Parathyroid adenoma (tissue), 2 donors: ENCODE measurements around the gene KLHL3.
"Not testable (repeated sequence)": the region's sequence is repeated elsewhere in the genome, so short reads cannot be mapped to it uniquely, and the experiment has no call there.

Experiments
- H2AFZ ChIP-seq: fragments of 300-600 bp; sonication (generic); one replicate; pipeline ENCODE4 v1.7.0; 2017; ENCODE audit warnings: antibody characterized with exemption, mild to moderate bottlenecking
- H3K27ac ChIP-seq: fragments of 300-600 bp; sonication (generic); one replicate; pipeline ENCODE4 v1.7.0; 2017
- H3K27me3 ChIP-seq: fragments of 300-600 bp; sonication (generic); one replicate; pipeline ENCODE4 v1.7.0; 2017; ENCODE audit warnings: low read length; ENCODE audit not compliant: control insufficient read depth, insufficient read depth
- H3K36me3 ChIP-seq: fragments of 300-600 bp; sonication (generic); one replicate; pipeline ENCODE4 v1.7.0; 2017; ENCODE audit warnings: low read length; ENCODE audit not compliant: control insufficient read depth, insufficient read depth
- H3K4me1 ChIP-seq: fragments of 300-600 bp; sonication (generic); one replicate; pipeline ENCODE4 v1.7.0; 2017; ENCODE audit warnings: control low read depth
- H3K4me2 ChIP-seq: fragments of 300-600 bp; sonication (generic); one replicate; pipeline ENCODE4 v1.7.0; 2017; ENCODE audit warnings: low read length
- H3K4me3 ChIP-seq: fragments of 300-600 bp; sonication (generic); one replicate; pipeline ENCODE4 v1.7.0; 2017; ENCODE audit warnings: low read depth, low read length
- H3K79me2 ChIP-seq: fragments of 300-600 bp; sonication (generic); one replicate; pipeline ENCODE4 v1.7.0; 2017; ENCODE audit warnings: control low read depth
- H3K9ac ChIP-seq: fragments of 300-600 bp; sonication (generic); one replicate; pipeline ENCODE4 v1.7.0; 2017; ENCODE audit warnings: mild to moderate bottlenecking
- H3K9me3 ChIP-seq: fragments of 300-600 bp; sonication (generic); one replicate; pipeline ENCODE4 v1.7.0; 2017; ENCODE audit warnings: low read length; ENCODE audit not compliant: control insufficient read depth
- TF ChIP-seq, protein P1 (sequence below): fragments of 300-600 bp; sonication (generic); IDR thresholded peaks from one replicate; pipeline ENCODE4 v1.7.0; 2017; ENCODE audit warnings: antibody characterized with exemption, mild to moderate bottlenecking
- donor health status: primary hyperparathyroidism.

Gene KLHL3, protein sequence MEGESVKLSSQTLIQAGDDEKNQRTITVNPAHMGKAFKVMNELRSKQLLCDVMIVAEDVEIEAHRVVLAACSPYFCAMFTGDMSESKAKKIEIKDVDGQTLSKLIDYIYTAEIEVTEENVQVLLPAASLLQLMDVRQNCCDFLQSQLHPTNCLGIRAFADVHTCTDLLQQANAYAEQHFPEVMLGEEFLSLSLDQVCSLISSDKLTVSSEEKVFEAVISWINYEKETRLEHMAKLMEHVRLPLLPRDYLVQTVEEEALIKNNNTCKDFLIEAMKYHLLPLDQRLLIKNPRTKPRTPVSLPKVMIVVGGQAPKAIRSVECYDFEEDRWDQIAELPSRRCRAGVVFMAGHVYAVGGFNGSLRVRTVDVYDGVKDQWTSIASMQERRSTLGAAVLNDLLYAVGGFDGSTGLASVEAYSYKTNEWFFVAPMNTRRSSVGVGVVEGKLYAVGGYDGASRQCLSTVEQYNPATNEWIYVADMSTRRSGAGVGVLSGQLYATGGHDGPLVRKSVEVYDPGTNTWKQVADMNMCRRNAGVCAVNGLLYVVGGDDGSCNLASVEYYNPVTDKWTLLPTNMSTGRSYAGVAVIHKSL

DNA sequence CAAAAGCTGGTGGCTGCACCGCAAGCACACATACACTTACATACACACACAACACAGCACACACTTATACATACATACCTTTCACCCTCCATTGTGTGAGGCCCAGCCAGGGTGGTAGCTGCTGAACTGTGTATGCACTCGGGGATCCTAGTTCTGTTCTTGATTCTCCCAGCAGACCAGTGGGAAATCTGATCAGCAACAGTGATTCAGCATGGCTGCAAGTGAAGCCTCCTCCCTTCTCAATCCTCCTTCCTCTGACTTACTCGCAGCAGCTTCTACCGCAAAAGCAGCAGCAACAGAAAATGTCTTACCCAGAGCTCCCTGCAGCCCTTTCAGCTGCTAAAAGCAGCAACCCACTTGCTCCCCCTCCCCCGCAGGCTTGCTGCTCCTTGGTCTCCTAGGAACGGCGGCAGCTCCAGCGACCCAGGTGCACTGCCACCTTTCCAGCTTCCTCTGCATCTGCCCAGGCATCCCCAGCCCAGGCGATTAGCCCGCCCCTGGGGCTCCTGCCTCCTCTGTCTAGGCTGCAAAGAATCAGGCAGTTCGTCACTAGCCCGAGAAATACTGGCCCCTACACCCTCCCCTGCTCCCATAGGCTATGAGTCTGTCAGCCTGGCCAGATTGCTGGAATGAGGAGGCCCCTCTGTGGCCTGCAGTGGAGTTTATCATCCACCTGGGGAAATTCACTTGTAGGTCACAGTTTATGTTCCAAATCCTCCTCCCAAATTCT, at the start of gene KLHL3:
KLHL3 (minus strand) TSS at position 535 of the 730 bp plus-strand sequence; CDS start at position 92, 443 bp downstream.
- Histone ChIP-seq H3K27me3 (no peaks in the 10 kb centered on the region), H3K9ac (no peak within 1 kb of the TSS), H3K4me3 (peak within 1 kb of the TSS; percentile 28), H3K36me3 (no peaks in the 10 kb centered on the region), H3K9me3 (no peaks in the 10 kb centered on the region), H3K4me1 (peaks cover 21% of the 10 kb centered on the region), H3K4me2 (peak within 1 kb of the TSS; percentile 29), H3K27ac (peak within 1 kb of the TSS; percentile 41), H2AFZ (peak within 1 kb of the TSS; percentile 78), H3K79me2 (no peaks in the 10 kb centered on the region)
- TF ChIP-seq, protein P1, sequence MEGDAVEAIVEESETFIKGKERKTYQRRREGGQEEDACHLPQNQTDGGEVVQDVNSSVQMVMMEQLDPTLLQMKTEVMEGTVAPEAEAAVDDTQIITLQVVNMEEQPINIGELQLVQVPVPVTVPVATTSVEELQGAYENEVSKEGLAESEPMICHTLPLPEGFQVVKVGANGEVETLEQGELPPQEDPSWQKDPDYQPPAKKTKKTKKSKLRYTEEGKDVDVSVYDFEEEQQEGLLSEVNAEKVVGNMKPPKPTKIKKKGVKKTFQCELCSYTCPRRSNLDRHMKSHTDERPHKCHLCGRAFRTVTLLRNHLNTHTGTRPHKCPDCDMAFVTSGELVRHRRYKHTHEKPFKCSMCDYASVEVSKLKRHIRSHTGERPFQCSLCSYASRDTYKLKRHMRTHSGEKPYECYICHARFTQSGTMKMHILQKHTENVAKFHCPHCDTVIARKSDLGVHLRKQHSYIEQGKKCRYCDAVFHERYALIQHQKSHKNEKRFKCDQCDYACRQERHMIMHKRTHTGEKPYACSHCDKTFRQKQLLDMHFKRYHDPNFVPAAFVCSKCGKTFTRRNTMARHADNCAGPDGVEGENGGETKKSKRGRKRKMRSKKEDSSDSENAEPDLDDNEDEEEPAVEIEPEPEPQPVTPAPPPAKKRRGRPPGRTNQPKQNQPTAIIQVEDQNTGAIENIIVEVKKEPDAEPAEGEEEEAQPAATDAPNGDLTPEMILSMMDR: peak; percentile 14

DNA sequence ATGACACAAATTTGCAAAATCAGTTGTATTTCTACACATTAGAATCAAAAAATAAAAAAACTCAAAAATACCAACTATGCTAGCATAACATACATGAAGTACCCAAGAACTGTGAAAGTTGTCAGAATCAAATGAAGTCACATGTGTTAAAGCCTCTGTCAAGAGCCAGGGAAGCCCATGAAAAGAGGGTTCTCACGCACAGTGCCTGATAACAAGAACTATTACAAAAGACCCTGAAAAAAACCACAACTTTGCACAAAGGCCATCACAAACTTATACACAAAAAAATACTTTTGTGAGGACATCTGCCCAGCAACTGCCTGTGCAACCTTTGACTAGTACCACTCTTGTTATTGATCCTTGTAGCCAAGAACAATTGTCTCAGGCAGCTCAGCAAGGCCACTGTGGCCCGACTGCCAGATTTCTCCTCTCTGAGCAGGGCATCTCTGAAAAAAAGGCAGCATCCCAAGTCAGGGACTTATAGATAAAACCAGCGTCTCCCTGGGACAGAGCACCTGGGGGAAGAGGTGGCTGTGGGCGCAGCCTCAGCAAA, 47.2 kb upstream of the KLHL3 start:
- Histone ChIP-seq H2AFZ (peak overlapping the region; percentile 56), H3K4me1 (no peaks in the 10 kb centered on the region), H3K4me2 (no peak overlapping the region), H3K36me3 (no peaks in the 10 kb centered on the region), H3K79me2 (no peaks in the 10 kb centered on the region), H3K27ac (no peak overlapping the region), H3K9ac (no peak overlapping the region), H3K9me3 (no peaks in the 10 kb centered on the region), H3K27me3 (no peaks in the 10 kb centered on the region), H3K4me3 (no peak overlapping the region)
- TF ChIP-seq, protein P1: no peak

DNA sequence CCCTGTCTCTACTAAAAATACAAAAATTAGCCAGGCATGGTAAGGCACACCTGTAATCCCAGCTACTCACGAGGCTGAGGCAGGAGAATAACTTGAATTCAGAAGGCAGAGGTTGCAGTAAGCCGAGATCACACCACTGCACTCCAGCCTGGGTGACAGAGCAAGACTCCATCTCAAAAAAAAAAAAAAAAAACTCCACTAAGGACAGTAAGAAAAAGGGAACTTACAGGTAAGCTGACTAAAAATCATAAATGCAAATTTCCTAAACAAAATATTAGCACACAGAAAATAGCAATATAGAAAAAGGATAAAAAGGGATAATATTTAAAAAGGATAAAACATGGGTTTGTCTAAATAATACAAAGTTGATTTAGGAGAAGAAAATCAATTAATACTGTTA, 46.2 kb upstream of the KLHL3 start:
- Histone ChIP-seq H2AFZ (no peak overlapping the region), H3K79me2 (no peaks in the 10 kb centered on the region), H3K9ac (no peak overlapping the region), H3K4me3 (no peak overlapping the region), H3K4me1 (no peaks in the 10 kb centered on the region), H3K27me3 (no peaks in the 10 kb centered on the region), H3K36me3 (no peaks in the 10 kb centered on the region), H3K9me3 (no peaks in the 10 kb centered on the region), H3K4me2 (no peak overlapping the region), H3K27ac (no peak overlapping the region)
- TF ChIP-seq, protein P1: no peak

DNA sequence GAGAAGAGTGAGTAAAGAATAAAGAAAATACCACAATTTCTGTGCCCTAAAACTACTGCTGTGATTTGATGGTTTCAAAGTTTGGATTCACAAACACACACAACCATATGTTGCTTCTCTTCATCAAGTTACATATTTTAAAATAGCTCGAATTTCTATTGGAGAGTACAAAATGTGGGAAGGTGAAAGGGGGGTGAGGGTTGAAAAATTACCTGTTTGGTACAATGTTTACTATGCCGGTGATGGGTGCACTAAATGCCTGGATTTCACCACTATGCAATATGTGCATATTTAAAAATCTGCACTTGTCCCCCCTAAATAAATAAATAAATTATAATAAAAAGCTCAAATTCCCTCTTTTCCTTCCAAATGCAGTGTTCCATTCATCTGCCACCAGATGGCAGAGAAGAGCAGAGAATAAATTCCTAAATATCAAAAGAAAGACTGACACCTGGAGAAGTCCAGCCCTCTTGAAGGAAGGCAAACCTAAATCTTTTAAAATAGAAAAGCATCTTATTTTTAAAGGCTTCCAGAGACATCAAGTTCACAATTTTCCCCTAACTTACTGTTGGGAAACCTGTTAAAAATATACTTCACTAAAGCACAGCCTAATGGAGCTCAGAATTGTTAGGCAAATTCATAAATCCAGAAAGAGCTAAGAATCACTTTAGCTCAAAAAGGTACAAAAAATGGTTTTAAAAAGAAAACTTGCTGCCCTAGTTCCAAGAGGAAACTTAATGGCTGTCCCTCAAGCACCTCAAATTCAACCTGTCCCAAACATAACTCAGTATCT, 43.1 kb upstream of the KLHL3 start:
- H3K9ac ChIP-seq: no peak overlapping the region
- H2AFZ ChIP-seq: peak overlapping the region; percentile 47
- no peaks in the 10 kb centered on the region for H3K36me3 ChIP-seq
- TF ChIP-seq, protein P1: peak; percentile 90
- H3K4me3 ChIP-seq: no peak overlapping the region
- no peak overlapping the region for H3K4me2 ChIP-seq
- no peaks in the 10 kb centered on the region for H3K27me3 ChIP-seq
- no peaks in the 10 kb centered on the region for H3K79me2 ChIP-seq
- no peak overlapping the region for H3K27ac ChIP-seq
- H3K9me3 ChIP-seq: no peaks in the 10 kb centered on the region
- H3K4me1 ChIP-seq: no peaks in the 10 kb centered on the region

DNA sequence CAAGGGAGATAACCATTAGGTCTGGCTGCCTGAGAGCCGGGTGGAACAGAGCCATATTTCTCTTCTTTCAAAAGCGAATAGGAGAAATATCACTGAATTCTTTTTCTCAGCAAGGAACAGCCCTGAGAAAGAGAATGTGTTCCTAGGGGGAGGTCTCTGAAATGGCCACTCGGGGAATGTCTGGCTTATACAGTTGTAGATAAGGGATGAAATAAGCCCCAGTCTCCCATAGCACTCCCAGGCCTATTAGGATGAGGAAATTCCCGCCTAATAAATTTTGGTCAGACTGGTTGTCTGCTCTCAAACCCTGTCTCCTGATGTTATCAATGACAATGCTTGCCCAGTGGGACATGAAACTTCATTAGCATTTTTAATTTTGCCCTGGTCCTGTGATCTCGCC, 32.0 kb upstream of the KLHL3 start:
- not testable (repeated sequence) for H3K4me3 ChIP-seq, H3K4me2 ChIP-seq, H3K27me3 ChIP-seq, H3K79me2 ChIP-seq, H3K36me3 ChIP-seq, H3K9me3 ChIP-seq, H3K4me1 ChIP-seq, H2AFZ ChIP-seq, H3K27ac ChIP-seq, H3K9ac ChIP-seq
